OCI-LY3 (cell line): ENCODE measurements around the gene GAS2L1.

Experiments
- CTCF ChIP-seq: fragments of 200-600, 300-600 bp; sonication (generic); IDR thresholded peaks from 2 replicates; pipeline ENCODE4 v1.5.1; 2014; ENCODE audit warnings: antibody characterized with exemption, low read length, low read depth
- EZH2phosphoT487 ChIP-seq: fragments of 200-600 bp; shearing (Covaris generic); IDR thresholded peaks from 2 replicates; pipeline ENCODE4 v1.6.1; 2018; ENCODE audit warnings: antibody characterized with exemption, mixed run types, low read depth

DNA sequence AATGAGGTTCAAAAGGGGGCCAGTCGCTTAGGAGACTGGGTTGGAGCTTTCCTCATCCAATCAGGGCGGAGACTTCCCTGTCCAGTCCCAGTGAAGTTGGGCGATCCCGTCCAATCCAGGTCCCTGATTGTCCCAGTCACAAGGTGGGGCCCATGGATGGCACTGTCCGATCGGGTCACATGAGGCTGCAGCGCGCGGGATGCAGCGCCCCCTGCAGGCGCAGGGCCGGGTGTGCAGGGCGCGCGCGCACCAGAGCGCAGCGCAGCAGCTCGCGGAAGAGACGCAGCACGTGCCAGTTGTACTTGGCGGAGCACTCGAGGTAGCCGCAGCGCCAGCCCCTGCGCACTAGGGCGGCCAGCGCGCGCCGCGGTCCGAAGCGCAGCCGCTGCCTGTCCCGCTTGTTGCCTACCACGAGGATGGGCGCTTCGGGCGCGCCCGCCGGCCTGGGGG is 6.7 kb downstream of the GAS2L1 start:
- TF ChIP-seq CTCF (peak; percentile 35), EZH2phosphoT487 (no peak)
